Neural progenitor cell (in vitro differentiated cells): ENCODE results near the gene KDM4B. TPM values are rescaled to one million over a fixed set of nuclear protein-coding genes. Genes with fewer than 3 reads are reported as not detected.

Source experiments
- DNase-seq: peaks from one replicate; pipeline ENCODE4 v3.0.0-alpha.2; 2016; ENCODE audit warnings: low spot score
- H2AFZ ChIP-seq: fragments of 200-600 bp; sonication (generic); replicated peaks from 2 replicates; pipeline ENCODE4 v1.6.1; 2016; ENCODE audit warnings: antibody characterized with exemption
- H3F3A ChIP-seq: fragments of 200-600 bp; sonication (generic); 2 replicates; pipeline ENCODE4 v1.6.1; 2016; ENCODE audit warnings: antibody characterized with exemption, low read depth
- H3K27ac ChIP-seq: fragments of 200-600 bp; sonication (generic); 2 replicates; pipeline ENCODE4 v1.5.1; 2016; ENCODE audit warnings: mild to moderate bottlenecking
- H3K27me3 ChIP-seq: fragments of 200-600 bp; sonication (generic); 2 replicates; pipeline ENCODE4 v1.6.1; 2016; ENCODE audit warnings: mild to moderate bottlenecking, moderate library complexity
- H3K36me3 ChIP-seq: fragments of 200-600 bp; sonication (generic); 2 replicates; pipeline ENCODE4 v1.5.1; 2016
- H3K4me1 ChIP-seq: fragments of 200-600 bp; sonication (generic); 2 replicates; pipeline ENCODE4 v1.6.1; 2016; ENCODE audit warnings: mixed run types
- H3K4me2 ChIP-seq: fragments of 200-600 bp; sonication (generic); 2 replicates; pipeline ENCODE4 v1.6.1; 2016
- H3K4me3 ChIP-seq: fragments of 200-600 bp; sonication (generic); 2 replicates; pipeline ENCODE4 v1.5.1; 2016
- H3K79me2 ChIP-seq: fragments of 200-600 bp; sonication (generic); 2 replicates; pipeline ENCODE4 v1.6.1; 2016; ENCODE audit warnings: low read depth
- H3K9ac ChIP-seq: fragments of 200-600 bp; sonication (generic); 2 replicates; pipeline ENCODE4 v1.6.1; 2016
- H3K9me3 ChIP-seq: fragments of 200-600 bp; sonication (generic); 2 replicates; pipeline ENCODE4 v1.5.1; 2016; ENCODE audit warnings: low read depth
- H4K20me1 ChIP-seq: fragments of 200-600 bp; sonication (generic); 2 replicates; pipeline ENCODE4 v1.6.1; 2016; ENCODE audit warnings: low read depth
- H3K27ac Mint-ChIP-seq: 3 replicates; pipeline ENCODE4 v1.8.0; 2021; ENCODE audit warnings: mixed read lengths
- H3K27me3 Mint-ChIP-seq: 2 replicates; pipeline ENCODE4 v1.8.0; 2022; ENCODE audit warnings: low read depth, mild to moderate bottlenecking, inconsistent platforms, moderate library complexity, mixed read lengths; ENCODE audit not compliant: insufficient read depth
- H3K36me3 Mint-ChIP-seq: 3 replicates; pipeline ENCODE4 v1.8.0; 2021; ENCODE audit warnings: mixed read lengths
- H3K4me1 Mint-ChIP-seq: 3 replicates; pipeline ENCODE4 v1.8.0; 2021; ENCODE audit warnings: mixed read lengths
- H3K4me3 Mint-ChIP-seq: 3 replicates; pipeline ENCODE4 v1.8.0; 2021; ENCODE audit warnings: mild to moderate bottlenecking, moderate library complexity, mixed read lengths
- H3K9me3 Mint-ChIP-seq: 3 replicates; pipeline ENCODE4 v1.8.0; 2020; ENCODE audit warnings: mixed read lengths
- CTCF ChIP-seq: fragments of 200-600 bp; sonication (generic); IDR thresholded peaks from 2 replicates; pipeline ENCODE4 v1.5.1; 2017; ENCODE audit warnings: antibody characterized with exemption, mild to moderate bottlenecking
- EZH2 ChIP-seq: fragments of 200-600 bp; sonication (generic); IDR thresholded peaks from 2 replicates; pipeline ENCODE4 v1.6.1; 2017; ENCODE audit warnings: antibody characterized with exemption, mild to moderate bottlenecking, moderate library complexity
- EZH2phosphoT487 ChIP-seq: fragments of 200-600 bp; sonication (generic); IDR thresholded peaks from 2 replicates; pipeline ENCODE4 v1.6.1; 2017; ENCODE audit warnings: antibody characterized with exemption
- total RNA-seq: library from RNA; depleted of rRNA; stranded (reverse); fragments of >200 nt; gene quantifications from 2 replicates; pipeline ENCODE4 v1.2.3, GENCODE V29; 2015; ENCODE audit warnings: low replicate concordance

Gene KDM4B
- total RNA-seq, 1 donor from 2014 or later = 16.0 TPM

DNA sequence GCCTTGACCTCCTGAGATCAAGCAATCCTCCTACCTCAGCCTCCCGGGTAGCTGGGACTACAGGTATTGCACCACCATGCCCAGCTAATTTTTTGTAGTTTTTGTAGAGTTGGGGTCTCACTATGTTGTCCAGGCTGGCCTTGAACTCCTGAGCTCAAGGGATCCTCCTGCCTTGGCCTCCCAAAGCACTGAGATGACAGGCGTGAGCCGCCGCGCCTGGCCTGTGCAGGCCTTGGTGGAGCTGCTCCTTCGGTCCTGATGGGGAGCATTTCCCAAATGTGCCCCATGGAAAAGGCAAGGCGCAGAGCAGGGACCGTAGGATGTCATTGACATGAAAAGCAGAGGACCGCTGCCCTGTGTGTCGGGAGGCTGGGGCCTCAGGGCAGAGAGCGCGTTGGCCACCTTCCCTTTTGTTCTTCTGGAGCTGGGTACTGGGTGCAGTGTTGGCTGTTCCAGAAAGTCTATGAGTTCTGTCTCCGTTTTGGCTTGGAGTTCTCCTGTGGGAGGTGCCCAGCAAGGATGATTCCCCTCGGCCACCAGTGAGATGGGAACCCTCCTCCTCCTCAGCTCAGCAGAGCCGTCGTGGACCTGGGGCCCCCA is 128.5 kb downstream of the KDM4B start:
- Histone ChIP-seq H3F3A (no peaks in the 10 kb centered on the region), H2AFZ (no peak overlapping the region), H3K4me3 (no peak overlapping the region), H3K27ac (no peak overlapping the region), H3K79me2 (no peaks in the 10 kb centered on the region), H3K36me3 (peaks cover 7% of the 10 kb centered on the region), H3K27me3 (no peaks in the 10 kb centered on the region), H3K4me1 (peaks cover 23% of the 10 kb centered on the region), H3K9me3 (no peaks in the 10 kb centered on the region), H4K20me1 (peaks cover 27% of the 10 kb centered on the region), H3K4me2 (no peak overlapping the region), H3K9ac (no peak overlapping the region)
- Mint-ChIP-seq H3K9me3 (peaks cover 37% of the 10 kb centered on the region), H3K36me3 (peaks cover 44% of the 10 kb centered on the region), H3K4me1 (peaks cover 24% of the 10 kb centered on the region), H3K27ac (no peak overlapping the region), H3K27me3 (peaks cover 10% of the 10 kb centered on the region), H3K4me3 (peak overlapping the region; percentile 21)
- no peak for TF ChIP-seq CTCF
- TF ChIP-seq EZH2 = no peak
- no peak for TF ChIP-seq EZH2phosphoT487
- no peak for DNase-seq

DNA sequence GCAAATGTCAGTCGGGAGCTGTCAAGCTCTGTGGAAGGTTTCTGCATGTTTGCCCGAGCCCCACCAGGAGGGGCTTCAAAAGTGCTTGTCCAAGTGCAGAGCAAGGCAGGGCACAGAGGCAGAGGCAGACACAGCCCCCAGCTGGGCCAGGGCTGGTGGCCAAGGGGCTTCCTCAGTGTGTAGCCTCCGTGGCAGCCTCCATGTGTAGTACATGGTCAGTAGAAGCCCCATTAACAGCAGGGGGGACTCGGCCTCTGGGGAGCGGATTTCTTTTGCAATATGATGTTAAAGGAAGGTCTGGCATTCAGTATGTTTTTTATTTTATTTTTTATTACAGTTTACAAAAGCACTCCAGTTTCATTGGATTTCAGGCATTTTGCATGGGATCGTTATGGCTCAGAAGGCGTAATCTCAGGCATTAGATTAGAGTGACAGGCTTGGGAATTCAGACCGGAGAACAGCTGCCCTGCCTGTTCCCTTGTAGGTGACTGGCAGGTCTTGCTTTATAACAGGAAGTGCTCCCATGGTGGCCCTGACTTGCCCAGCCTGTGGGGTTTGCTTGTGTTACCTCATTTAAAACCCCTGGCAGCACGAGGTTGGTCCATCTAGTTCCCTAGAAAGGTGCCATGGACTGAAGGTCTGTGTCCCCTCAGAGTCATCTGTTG is 129.2 kb downstream of the KDM4B start:
- Histone ChIP-seq H3K27me3 (no peaks in the 10 kb centered on the region), H4K20me1 (peaks cover 20% of the 10 kb centered on the region), H3F3A (no peaks in the 10 kb centered on the region), H2AFZ (no peak overlapping the region), H3K4me1 (peaks cover 19% of the 10 kb centered on the region), H3K4me3 (no peak overlapping the region), H3K9ac (no peak overlapping the region), H3K36me3 (peaks cover 7% of the 10 kb centered on the region), H3K79me2 (no peaks in the 10 kb centered on the region), H3K4me2 (no peak overlapping the region), H3K27ac (no peak overlapping the region), H3K9me3 (no peaks in the 10 kb centered on the region)
- Mint-ChIP-seq H3K9me3 (peaks cover 37% of the 10 kb centered on the region), H3K27me3 (peaks cover 9% of the 10 kb centered on the region), H3K4me3 (no peak overlapping the region), H3K36me3 (peaks cover 45% of the 10 kb centered on the region), H3K4me1 (peaks cover 18% of the 10 kb centered on the region), H3K27ac (no peak overlapping the region)
- TF ChIP-seq EZH2 = no peak
- DNase-seq = no peak

DNA sequence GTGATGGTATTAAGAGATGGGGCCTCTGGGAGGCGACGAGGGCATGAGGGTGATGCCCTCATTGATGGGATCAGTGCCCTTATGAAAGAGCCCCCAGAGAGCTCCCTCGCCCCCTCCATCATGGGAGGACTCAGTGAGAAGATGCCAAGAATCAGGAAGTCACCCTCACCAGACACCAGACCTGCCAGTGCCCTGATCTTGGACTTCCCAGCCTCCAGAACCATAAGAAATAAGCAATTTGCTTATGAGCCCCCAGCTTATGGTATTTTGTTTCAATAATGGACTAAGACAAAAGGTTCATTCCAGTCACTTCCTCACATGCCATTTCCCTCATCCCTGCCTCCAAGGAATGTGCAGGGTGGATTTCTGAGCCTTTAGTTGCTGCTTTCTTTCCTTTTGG is 129.7 kb downstream of the KDM4B start:
- Histone ChIP-seq H3K36me3 (peaks cover 7% of the 10 kb centered on the region), H3K4me3 (no peak overlapping the region), H2AFZ (no peak overlapping the region), H3K4me2 (no peak overlapping the region), H3K4me1 (peaks cover 13% of the 10 kb centered on the region), H3K9me3 (no peaks in the 10 kb centered on the region), H3K9ac (no peak overlapping the region), H3K27me3 (no peaks in the 10 kb centered on the region), H3K27ac (no peak overlapping the region), H4K20me1 (peaks cover 15% of the 10 kb centered on the region), H3F3A (no peaks in the 10 kb centered on the region), H3K79me2 (no peaks in the 10 kb centered on the region)
- Mint-ChIP-seq H3K9me3 (peaks cover 37% of the 10 kb centered on the region), H3K4me3 (no peak overlapping the region), H3K36me3 (peaks cover 47% of the 10 kb centered on the region), H3K4me1 (peaks cover 15% of the 10 kb centered on the region), H3K27ac (no peak overlapping the region), H3K27me3 (peaks cover 9% of the 10 kb centered on the region)
- no peak for TF ChIP-seq EZH2
- TF ChIP-seq CTCF = no peak
- TF ChIP-seq EZH2phosphoT487 = no peak
- no peak for DNase-seq

DNA sequence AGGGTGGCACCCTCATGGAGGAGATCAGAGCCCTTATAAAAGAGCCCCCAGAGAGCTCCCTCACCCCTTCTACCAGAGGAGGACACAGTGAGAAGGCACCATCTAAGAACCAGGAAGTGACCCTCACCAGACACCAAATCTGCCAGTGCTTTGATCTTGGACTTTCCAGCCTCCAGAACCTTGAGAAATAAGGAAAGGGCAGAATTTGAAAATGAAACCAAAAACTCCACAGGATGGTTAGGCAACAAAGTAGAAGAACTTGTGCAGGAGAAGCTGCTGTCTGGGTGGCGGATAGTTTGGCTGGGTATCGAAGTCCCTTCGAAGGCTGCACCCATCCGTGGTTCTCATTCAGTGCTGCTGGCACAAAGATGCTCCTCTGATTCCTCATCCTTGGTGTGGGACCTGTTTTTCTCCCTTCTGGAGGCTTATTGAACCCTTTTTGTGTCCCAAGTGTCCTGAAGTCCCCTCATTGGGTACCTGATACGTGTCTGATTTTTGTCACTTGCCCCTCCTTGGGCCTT is 130.8 kb downstream of the KDM4B start:
- no peak overlapping the region for H3K4me3 ChIP-seq
- no peak overlapping the region for H3K27ac ChIP-seq
- no peaks in the 10 kb centered on the region for H3K9me3 ChIP-seq
- H3K4me1 ChIP-seq = peaks cover 9% of the 10 kb centered on the region
- no peaks in the 10 kb centered on the region for H3F3A ChIP-seq
- no peaks in the 10 kb centered on the region for H3K79me2 ChIP-seq
- H3K4me2 ChIP-seq = no peak overlapping the region
- Mint-ChIP-seq H3K36me3 (peaks cover 47% of the 10 kb centered on the region), H3K4me1 (peaks cover 7% of the 10 kb centered on the region), H3K27ac (no peak overlapping the region), H3K4me3 (no peak overlapping the region), H3K9me3 (peaks cover 37% of the 10 kb centered on the region), H3K27me3 (peaks cover 9% of the 10 kb centered on the region)
- peaks cover 7% of the 10 kb centered on the region for H3K36me3 ChIP-seq
- H2AFZ ChIP-seq = no peak overlapping the region
- DNase-seq = no peak
- no peak overlapping the region for H3K9ac ChIP-seq
- peaks cover 8% of the 10 kb centered on the region for H4K20me1 ChIP-seq
- no peak for TF ChIP-seq EZH2phosphoT487
- TF ChIP-seq CTCF = no peak
- no peak for TF ChIP-seq EZH2
- H3K27me3 ChIP-seq = no peaks in the 10 kb centered on the region
